ENCODE results near the gene CENPA.
"Not testable (repeated sequence)": the region's sequence is repeated elsewhere in the genome, so short reads cannot be mapped to it uniquely, and the experiment has no call there.

- not testable (repeated sequence) for TF ChIP-seq CTCF (IDR thresholded peaks at IDR 0.05); REST (IDR thresholded peaks at IDR 0.05; ENCODE audit: low read depth, low read length); TAF1 (IDR thresholded peaks at IDR 0.05; ENCODE audit: borderline replicate concordance, low read depth, low read length)
These were observed 28.4 kb downstream of the CENPA start for GRCh38 chr2:26814072-26814765.

Data from SK-N-SH (cell line).